ENCODE data around the gene WDR18. TPM values are rescaled to one million over a fixed set of nuclear protein-coding genes. Genes with fewer than 3 reads are reported as not detected.

Gene WDR18
- total and polyA plus RNA-seq, 2 of the 8 experiments (the other 6 are each of a cell fraction or from before 2014, with no cell fraction given): 87.7 to 177 TPM

- TF ChIP-seq RAD21 (IDR thresholded peaks at IDR 0.05 in 1 of 2, conservative IDR thresholded peaks at IDR 0.05 in 1 of 2; ENCODE audit: low read depth in 2 of 2, low read length in 2 of 2) (peak in 1 of 2 experiments; percentile 8; a peak in 1 of 4 replicates), CTCF (IDR thresholded peaks at IDR 0.05; ENCODE audit: control extremely low read depth in 1 of 3, insufficient read depth in 1 of 3, low read depth in 1 of 3, low read length in 3 of 3) (peak in 1 of 3 experiments; percentile 3; a peak in 1 of 4 replicates), CTBP2 (IDR thresholded peaks at IDR 0.05; ENCODE audit: borderline replicate concordance, insufficient read depth, insufficient read length, low read length) (peak; percentile 30), SIN3A (conservative IDR thresholded peaks at IDR 0.05 in 1 of 2, IDR thresholded peaks at IDR 0.05 in 1 of 2; ENCODE audit: low read depth in 1 of 2, low read length in 2 of 2) (peak; percentile 60 to 81; a peak in 2 of 4 replicates), RXRA (IDR thresholded peaks at IDR 0.05; ENCODE audit: insufficient read depth, low read depth, low read length) (0 out of 2 replicates have a peak, but pooled peaks have one; percentile 42), PHF8 (conservative IDR thresholded peaks at IDR 0.05; ENCODE audit: low read depth, low read length) (peak; percentile 89), SP2 (IDR thresholded peaks at IDR 0.05; ENCODE audit: low read length) (peak; percentile 66), TAF1 (IDR thresholded peaks at IDR 0.05; ENCODE audit: low read depth, low read length) (peak; percentile 97), KDM4A (IDR thresholded peaks at IDR 0.05; ENCODE audit: low read depth, low read length, severe bottlenecking) (peak; percentile 21), SIX5 (IDR thresholded peaks at IDR 0.05; ENCODE audit: low read depth, low read length) (no peak), KDM5A (IDR thresholded peaks at IDR 0.05; ENCODE audit: low read length) (0 out of 2 replicates have a peak, but pooled peaks have one; percentile 6), ZNF274 (IDR thresholded peaks at IDR 0.05; ENCODE audit: borderline replicate concordance, extremely low read depth, low read length) (no peak)
Measured at GRCh38 chr19:1020868-1021425, 36.8 kb downstream of the WDR18 start, which contains the start of gene TMEM259 (continued).

Data from H1 (cell line).